ENCODE data around the gene PEX10. TPM values are rescaled to one million over a fixed set of nuclear protein-coding genes. Genes with fewer than 3 reads are reported as not detected.
"Not testable (repeated sequence)": the region's sequence is repeated elsewhere in the genome, so short reads cannot be mapped to it uniquely, and the experiment has no call there.

PEX10 gene
- total RNA-seq, result 10 to 100 TPM; 23.2 to 33.2 (median 27.2) TPM

GRCh38 chr1:2412395-2412772 lies at the start of gene PEX10:
TSS of gene PEX10 (minus strand) at chr1:2412564. CDS start at chr1:2412502, 62 bp downstream.
- peak; percentile 62 for DNase-seq
- TF ChIP-seq POLR2A (IDR thresholded peaks at IDR 0.05), result peak in 2 of 4 donors; percentile 36 to 68
- TF ChIP-seq, protein P1, sequence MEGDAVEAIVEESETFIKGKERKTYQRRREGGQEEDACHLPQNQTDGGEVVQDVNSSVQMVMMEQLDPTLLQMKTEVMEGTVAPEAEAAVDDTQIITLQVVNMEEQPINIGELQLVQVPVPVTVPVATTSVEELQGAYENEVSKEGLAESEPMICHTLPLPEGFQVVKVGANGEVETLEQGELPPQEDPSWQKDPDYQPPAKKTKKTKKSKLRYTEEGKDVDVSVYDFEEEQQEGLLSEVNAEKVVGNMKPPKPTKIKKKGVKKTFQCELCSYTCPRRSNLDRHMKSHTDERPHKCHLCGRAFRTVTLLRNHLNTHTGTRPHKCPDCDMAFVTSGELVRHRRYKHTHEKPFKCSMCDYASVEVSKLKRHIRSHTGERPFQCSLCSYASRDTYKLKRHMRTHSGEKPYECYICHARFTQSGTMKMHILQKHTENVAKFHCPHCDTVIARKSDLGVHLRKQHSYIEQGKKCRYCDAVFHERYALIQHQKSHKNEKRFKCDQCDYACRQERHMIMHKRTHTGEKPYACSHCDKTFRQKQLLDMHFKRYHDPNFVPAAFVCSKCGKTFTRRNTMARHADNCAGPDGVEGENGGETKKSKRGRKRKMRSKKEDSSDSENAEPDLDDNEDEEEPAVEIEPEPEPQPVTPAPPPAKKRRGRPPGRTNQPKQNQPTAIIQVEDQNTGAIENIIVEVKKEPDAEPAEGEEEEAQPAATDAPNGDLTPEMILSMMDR (IDR thresholded peaks at IDR 0.05), result peak in 1 of 6 experiments; percentile 32
- Histone ChIP-seq H3K4me1 (peaks cover 34 to 58% (median 35%) of the 10 kb centered on the region in 3 donors), H3K27ac (peak within 1 kb of the TSS; percentile 92 to 96 (median 94)), H3K4me3 (peak within 1 kb of the TSS; percentile 70 to 100 (median 97)), H3K27me3 (peaks cover 0 to 20% (median 0%) of the 10 kb centered on the region in 4 donors), H3K36me3 (peaks cover 0 to 32% (median 6%) of the 10 kb centered on the region in 3 donors), H3K9me3 (no peaks in the 10 kb centered on the region)
- no CpG with 5 or more reads among the region's 55 CpGs for WGBS, 2 donors
- intact Hi-C loops (cut with DNase I), result loop anchor here (5.0 kb wide), 1 partner anchor 135 kb away; no protein-coding TSS in a partner anchor

DNA sequence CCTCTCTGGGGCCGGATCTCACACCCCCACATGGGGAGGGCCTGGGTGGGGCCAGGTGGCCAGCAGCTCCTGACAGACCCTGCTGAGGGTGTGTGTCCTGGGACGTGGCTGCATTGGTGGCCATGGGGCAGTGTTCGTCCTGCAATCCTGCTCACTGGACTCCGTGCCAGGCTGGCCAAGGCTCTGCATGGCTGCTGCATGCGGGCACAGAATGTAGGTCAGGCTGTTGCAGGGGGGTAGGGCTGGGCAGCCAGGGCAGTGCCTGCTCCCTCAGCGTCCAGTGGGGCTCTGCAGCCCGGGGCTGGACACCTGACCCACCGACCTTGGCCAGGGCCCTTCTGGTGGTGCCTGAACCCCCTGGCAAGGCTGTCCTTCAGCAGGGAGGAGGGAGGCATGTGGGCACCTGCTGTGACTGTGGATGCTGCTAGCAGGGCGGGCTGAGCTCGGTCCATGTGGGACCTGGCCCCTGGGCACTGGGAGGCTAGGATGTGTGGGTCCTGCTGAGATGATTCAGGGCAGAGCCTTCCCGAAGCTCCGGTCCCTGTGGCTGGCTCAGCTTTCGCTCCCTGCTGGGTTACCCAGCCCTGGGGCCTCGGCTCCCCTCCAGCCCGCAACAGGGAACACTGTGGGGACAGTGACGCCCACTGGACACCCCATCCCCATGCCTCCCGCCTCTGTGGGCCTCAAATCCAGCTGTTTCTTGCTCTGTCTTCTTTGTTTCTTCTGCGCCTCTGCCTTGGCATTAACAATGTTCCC lies 48.8 kb upstream of the PEX10 start:
- WGBS, 2 donors, result 60 to 73% methylated on average over 1 to 12 of the region's 18 CpGs
- Histone ChIP-seq H3K27me3 (peaks cover 0 to 74% (median 0%) of the 10 kb centered on the region in 4 donors), H3K36me3 (no peaks in the 10 kb centered on the region), H3K9me3 (no peaks in the 10 kb centered on the region), H3K4me1 (peaks cover 0 to 18% (median 0%) of the 10 kb centered on the region in 3 donors), H3K27ac (no peak overlapping the region), H3K4me3 (no peak overlapping the region)
- intact Hi-C loops (cut with DNase I), result no loop called here
- TF ChIP-seq, protein P1 (IDR thresholded peaks at IDR 0.05), result no peak
- no peak for TF ChIP-seq POLR2A (IDR thresholded peaks at IDR 0.05)
- no peak for DNase-seq

GRCh38 chr1:2460203-2460602 lies 47.8 kb upstream of the PEX10 start:
- no peak overlapping the region for H3K4me3 ChIP-seq
- WGBS, 2 donors, result 66 to 70% methylated on average over 4 to 5 of the region's 8 CpGs
- no peaks in the 10 kb centered on the region for H3K36me3 ChIP-seq
- H3K4me1 ChIP-seq, result peaks cover 0 to 24% (median 0%) of the 10 kb centered on the region in 3 donors
- peaks cover 0 to 74% (median 0%) of the 10 kb centered on the region in 4 donors for H3K27me3 ChIP-seq
- DNase-seq, result no peak
- intact Hi-C loops (cut with DNase I), result no loop called here
- no peak overlapping the region for H3K27ac ChIP-seq
- H3K9me3 ChIP-seq, result no peaks in the 10 kb centered on the region
- TF ChIP-seq, protein P1 (IDR thresholded peaks at IDR 0.05), result no peak
- TF ChIP-seq POLR2A (IDR thresholded peaks at IDR 0.05), result no peak

GRCh38 chr1:2459757-2460156 lies 47.4 kb upstream of the PEX10 start:
- DNase-seq, result no peak
- no peak for TF ChIP-seq POLR2A (IDR thresholded peaks at IDR 0.05)
- TF ChIP-seq, protein P1 (IDR thresholded peaks at IDR 0.05), result no peak
- Histone ChIP-seq H3K9me3 (no peaks in the 10 kb centered on the region), H3K27ac (no peak overlapping the region), H3K27me3 (peaks cover 0 to 74% (median 0%) of the 10 kb centered on the region in 4 donors), H3K36me3 (no peaks in the 10 kb centered on the region), H3K4me1 (peaks cover 0 to 23% (median 0%) of the 10 kb centered on the region in 3 donors), H3K4me3 (no peak overlapping the region)
- WGBS, 2 donors, result 58 to 75% methylated on average over 2 to 9 of the region's 23 CpGs
- intact Hi-C loops (cut with DNase I), result no loop called here

GRCh38 chr1:2459102-2459753 lies 46.9 kb upstream of the PEX10 start:
- Histone ChIP-seq H3K27me3 (peaks cover 0 to 74% (median 0%) of the 10 kb centered on the region in 4 donors), H3K4me1 (peaks cover 0 to 19% (median 0%) of the 10 kb centered on the region in 3 donors)
- intact Hi-C loops (cut with DNase I); H3K9me3 ChIP-seq; DNase-seq; H3K36me3 ChIP-seq; H3K4me3 ChIP-seq; H3K27ac ChIP-seq: not testable (repeated sequence)
- 69 to 70% methylated on average over 12 to 16 of the region's 16 CpGs for WGBS, 2 donors

Data from esophagus squamous epithelium (tissue), 5 donors.